Gastroesophageal sphincter (tissue), 4 donors: Measurements from ENCODE around the gene FAM9A. TPM values are rescaled to one million over a fixed set of nuclear protein-coding genes. Genes with fewer than 3 reads are reported as not detected.

Source experiments
- ATAC-seq: fragments of 150-250 bp; one replicate; pipeline ENCODE4 v1.9.1; 2016; ENCODE audit warnings: mild to moderate bottlenecking, moderate library complexity
- H3K27ac ChIP-seq, 4 donors: fragments of 200-600 bp; sonication (generic) in 3 of 4; 1 replicate in 3 of 4; 2 replicates in 1 of 4; pipeline ENCODE4 v1.5.1; 2016 to 2019
- H3K27me3 ChIP-seq: fragments of 200-600 bp; sonication (generic); one replicate; pipeline ENCODE4 v1.5.1; 2019
- H3K36me3 ChIP-seq, 2 donors: fragments of 200-600 bp; sonication (generic); one replicate each; pipeline ENCODE4 v1.5.1; 2019; ENCODE audit warnings: control low read depth in 1 of 2
- H3K4me1 ChIP-seq, 3 donors: fragments of 200-600 bp; sonication (generic); 1 replicate in 2 of 3; 2 replicates in 1 of 3; pipeline ENCODE4 v1.5.1; 2016 to 2019; ENCODE audit warnings: control low read depth in 2 of 3
- H3K4me3 ChIP-seq, 2 donors: fragments of 200-600 bp; sonication (generic); one replicate each; pipeline ENCODE4 v1.5.1; 2019; ENCODE audit warnings: mild to moderate bottlenecking in 1 of 2, moderate library complexity in 1 of 2
- H3K9me3 ChIP-seq, 3 donors: fragments of 200-600 bp; sonication (generic); one replicate each; pipeline ENCODE4 v1.5.1; 2017 to 2019; ENCODE audit warnings: control low read depth in 2 of 3
- EP300 ChIP-seq: sonication (generic); formaldehyde crosslinking; IDR thresholded peaks from one replicate; pipeline ENCODE4 v1.6.1; 2017; ENCODE audit warnings: antibody characterized with exemption, mild to moderate bottlenecking
- POLR2A ChIP-seq, 2 donors: fragments of 450-650 bp; IDR thresholded peaks; one replicate each; pipeline ENCODE4 v1.6.1; 2017; ENCODE audit warnings: antibody characterized with exemption in 2 of 2, mild to moderate bottlenecking in 2 of 2, moderate library complexity in 1 of 2
- POLR2AphosphoS5 ChIP-seq: sonication (generic); formaldehyde crosslinking; IDR thresholded peaks from one replicate; pipeline ENCODE4 v1.6.1; 2017; ENCODE audit warnings: antibody characterized with exemption
- WGBS, 2 donors: methylation state at CpG; one replicate each; pipeline ENCODE4 v1.1.5; 2018; ENCODE audit warnings: low coverage in 1 of 2; 5-methylcytosine and 5-hydroxymethylcytosine counted together
- total RNA-seq, 4 donors: library from RNA; depleted of rRNA; stranded (reverse); fragments of >200 nt; gene quantifications; one replicate each; pipeline ENCODE4 v1.1.0, GENCODE V29; 2016
- TF ChIP-seq, protein P1 (sequence below), 4 experiments: fragments of 200-600 bp in 2 of 4; fragments of 450-650 bp in 2 of 4; sonication (generic) in 1 of 4; IDR thresholded peaks; one replicate each; pipeline ENCODE4 v1.5.1; 2017 to 2019; ENCODE audit warnings: antibody characterized with exemption in 4 of 4, mild to moderate bottlenecking in 2 of 4, moderate library complexity in 2 of 4

FAM9A gene
- total RNA-seq, 4 donors from 2014 or later: not detected

DNA sequence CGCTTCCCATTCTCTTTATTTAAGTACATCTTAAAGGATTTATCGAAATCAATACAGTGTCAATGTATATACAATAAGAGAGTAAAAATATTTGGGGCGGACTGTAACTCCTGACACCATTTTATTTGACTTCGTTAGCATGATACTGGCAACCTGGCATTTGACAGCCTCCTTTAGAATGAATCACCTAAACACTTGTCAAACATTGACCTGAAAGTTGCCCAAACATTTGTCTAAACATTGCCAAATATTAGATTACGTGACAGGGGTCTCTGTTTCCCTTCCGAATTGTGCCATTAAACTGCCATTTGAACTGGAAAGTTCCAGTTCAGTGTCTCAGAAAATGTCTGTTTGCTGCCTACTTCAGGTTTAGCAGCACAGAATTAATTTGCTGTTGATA lies 20.8 kb upstream of the FAM9A start:
- Histone ChIP-seq H3K4me3 (no peak overlapping the region), H3K9me3 (no peaks in the 10 kb centered on the region), H3K27me3 (no peaks in the 10 kb centered on the region), H3K4me1 (no peaks in the 10 kb centered on the region), H3K36me3 (no peaks in the 10 kb centered on the region), H3K27ac (no peak overlapping the region)
- ATAC-seq: no peak
- TF ChIP-seq POLR2AphosphoS5: no peak
- no peak for TF ChIP-seq EP300
- TF ChIP-seq POLR2A (IDR thresholded peaks at IDR 0.05): no peak
- TF ChIP-seq, protein P1, sequence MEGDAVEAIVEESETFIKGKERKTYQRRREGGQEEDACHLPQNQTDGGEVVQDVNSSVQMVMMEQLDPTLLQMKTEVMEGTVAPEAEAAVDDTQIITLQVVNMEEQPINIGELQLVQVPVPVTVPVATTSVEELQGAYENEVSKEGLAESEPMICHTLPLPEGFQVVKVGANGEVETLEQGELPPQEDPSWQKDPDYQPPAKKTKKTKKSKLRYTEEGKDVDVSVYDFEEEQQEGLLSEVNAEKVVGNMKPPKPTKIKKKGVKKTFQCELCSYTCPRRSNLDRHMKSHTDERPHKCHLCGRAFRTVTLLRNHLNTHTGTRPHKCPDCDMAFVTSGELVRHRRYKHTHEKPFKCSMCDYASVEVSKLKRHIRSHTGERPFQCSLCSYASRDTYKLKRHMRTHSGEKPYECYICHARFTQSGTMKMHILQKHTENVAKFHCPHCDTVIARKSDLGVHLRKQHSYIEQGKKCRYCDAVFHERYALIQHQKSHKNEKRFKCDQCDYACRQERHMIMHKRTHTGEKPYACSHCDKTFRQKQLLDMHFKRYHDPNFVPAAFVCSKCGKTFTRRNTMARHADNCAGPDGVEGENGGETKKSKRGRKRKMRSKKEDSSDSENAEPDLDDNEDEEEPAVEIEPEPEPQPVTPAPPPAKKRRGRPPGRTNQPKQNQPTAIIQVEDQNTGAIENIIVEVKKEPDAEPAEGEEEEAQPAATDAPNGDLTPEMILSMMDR (IDR thresholded peaks at IDR 0.05): no peak
- 66 to 87% methylated on average over 5 of the region's 6 CpGs for WGBS, 2 donors

DNA sequence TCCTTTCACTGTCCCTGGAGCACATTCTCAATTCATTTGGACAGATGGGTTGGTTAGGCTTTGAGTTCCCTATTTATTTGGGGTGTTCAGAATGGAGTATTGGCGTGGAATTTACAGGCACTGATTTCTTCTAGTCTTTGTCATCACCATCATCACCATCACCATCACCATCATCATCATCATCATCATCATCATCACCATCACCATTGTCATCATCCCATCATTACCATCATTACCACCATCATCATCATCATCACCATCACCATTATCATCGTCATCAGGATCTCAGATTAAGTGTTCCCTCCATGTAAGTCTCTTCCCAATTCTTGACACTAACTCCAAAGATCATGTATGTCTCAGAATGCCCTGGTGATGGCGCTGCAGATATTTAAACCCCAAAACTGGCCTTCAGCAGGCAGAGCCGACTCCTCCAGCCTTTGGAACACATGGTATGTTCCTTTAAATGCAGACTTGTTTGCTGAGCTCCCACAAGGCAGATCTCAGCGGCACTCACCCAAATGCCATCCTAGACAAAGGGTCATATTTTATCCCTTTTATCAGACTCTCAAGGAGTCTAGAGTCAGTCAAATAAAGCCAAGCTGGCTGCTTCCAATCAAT lies 19.8 kb upstream of the FAM9A start:
- no peak for ATAC-seq
- Histone ChIP-seq H3K27me3 (no peaks in the 10 kb centered on the region), H3K4me3 (no peak overlapping the region), H3K27ac (no peak overlapping the region), H3K9me3 (no peaks in the 10 kb centered on the region), H3K4me1 (no peaks in the 10 kb centered on the region), H3K36me3 (no peaks in the 10 kb centered on the region)
- 69 to 100% methylated on average over 1 to 2 of the region's 5 CpGs for WGBS, 2 donors
- TF ChIP-seq POLR2AphosphoS5: no peak

DNA sequence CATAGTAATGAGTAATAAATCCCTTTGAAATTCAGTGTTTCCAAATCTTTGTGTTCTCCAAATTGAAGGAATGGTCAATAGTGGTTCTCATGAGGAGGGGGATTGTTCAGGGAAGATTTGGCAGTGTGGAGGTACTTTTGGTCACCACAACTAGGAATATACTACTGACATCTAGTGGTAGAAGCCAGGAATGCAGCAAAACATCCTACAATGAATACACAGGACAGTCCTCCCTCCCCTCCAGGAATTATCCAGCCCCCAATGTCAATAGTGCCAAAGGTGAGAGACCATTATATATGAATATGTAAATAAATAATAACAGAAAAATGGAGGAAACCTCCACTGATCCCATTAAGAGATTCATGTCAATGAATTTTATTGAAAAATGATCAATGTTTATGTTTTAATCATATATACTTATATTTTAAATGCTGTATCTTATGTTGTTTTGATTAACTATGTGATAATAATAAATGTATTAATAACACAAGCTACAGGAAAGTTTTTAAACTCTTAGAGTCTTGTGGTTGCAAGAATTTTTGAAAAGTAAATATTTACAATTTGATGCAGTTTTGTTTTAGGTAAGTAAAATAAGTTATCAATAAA lies 14.4 kb upstream of the FAM9A start:
- Histone ChIP-seq H3K36me3 (no peaks in the 10 kb centered on the region), H3K27me3 (no peaks in the 10 kb centered on the region), H3K9me3 (no peaks in the 10 kb centered on the region), H3K4me3 (no peak overlapping the region), H3K27ac (no peak overlapping the region), H3K4me1 (no peaks in the 10 kb centered on the region)
- ATAC-seq: no peak
- TF ChIP-seq POLR2AphosphoS5: no peak
- TF ChIP-seq, protein P1 (IDR thresholded peaks at IDR 0.05): peak; percentile 46 to 80 (median 47)

DNA sequence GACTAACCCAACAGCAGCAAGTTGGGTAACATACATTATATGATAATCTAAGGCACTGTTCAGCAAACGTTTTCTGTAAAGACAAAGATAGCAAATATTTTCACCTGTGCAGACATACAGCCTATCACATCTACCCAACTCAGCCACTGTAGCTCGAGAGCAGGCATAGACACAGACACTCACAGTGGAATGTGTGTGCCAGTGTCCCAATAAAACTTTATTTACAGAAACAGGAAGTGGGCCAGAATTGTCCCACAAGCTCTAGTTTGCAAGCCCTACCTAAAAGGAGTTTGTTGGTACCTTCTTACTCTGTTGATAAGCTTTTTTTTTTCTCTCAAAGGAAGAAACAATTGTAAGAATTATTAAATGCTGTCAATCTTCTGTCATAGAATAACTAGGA lies 11.9 kb upstream of the FAM9A start:
- Histone ChIP-seq H3K9me3 (no peaks in the 10 kb centered on the region), H3K36me3 (no peaks in the 10 kb centered on the region), H3K27me3 (no peaks in the 10 kb centered on the region), H3K4me1 (no peaks in the 10 kb centered on the region), H3K27ac (no peak overlapping the region), H3K4me3 (no peak overlapping the region)
- 58 to 69% methylated on average over 1 to 2 of the region's 2 CpGs for WGBS, 2 donors
- no peak for TF ChIP-seq POLR2AphosphoS5
- TF ChIP-seq POLR2A (IDR thresholded peaks at IDR 0.05): no peak
- no peak for ATAC-seq

DNA sequence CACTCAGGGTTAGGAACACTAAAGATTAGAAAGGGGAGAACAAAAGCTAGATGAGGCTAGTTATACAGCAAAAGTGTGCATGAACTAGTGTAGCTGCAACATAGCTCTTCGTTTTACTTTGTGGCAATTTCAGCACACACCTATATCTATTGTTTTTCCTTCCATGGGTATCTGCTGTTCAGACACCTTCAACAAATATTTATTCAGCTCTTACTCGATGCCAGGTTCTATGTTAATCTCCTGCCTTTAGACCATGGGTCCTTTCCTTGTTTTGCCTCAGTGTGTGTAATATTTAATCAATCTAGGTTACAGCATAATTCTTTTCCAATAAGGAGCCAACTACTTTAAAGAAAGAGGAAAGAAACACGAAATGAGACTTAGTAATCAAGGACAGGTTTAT lies 10.4 kb upstream of the FAM9A start:
- no peak overlapping the region for H3K27ac ChIP-seq
- H3K9me3 ChIP-seq: no peaks in the 10 kb centered on the region
- WGBS, 2 donors: 56 to 71% methylated on average over 2 to 3 of the region's 3 CpGs
- H3K36me3 ChIP-seq: no peaks in the 10 kb centered on the region
- no peaks in the 10 kb centered on the region for H3K4me1 ChIP-seq
- TF ChIP-seq, protein P1 (IDR thresholded peaks at IDR 0.05): no peak
- TF ChIP-seq EP300 (no peak), POLR2AphosphoS5 (no peak), POLR2A (IDR thresholded peaks at IDR 0.05) (no peak)
- ATAC-seq: no peak
- H3K27me3 ChIP-seq: no peaks in the 10 kb centered on the region
- H3K4me3 ChIP-seq: no peak overlapping the region

DNA sequence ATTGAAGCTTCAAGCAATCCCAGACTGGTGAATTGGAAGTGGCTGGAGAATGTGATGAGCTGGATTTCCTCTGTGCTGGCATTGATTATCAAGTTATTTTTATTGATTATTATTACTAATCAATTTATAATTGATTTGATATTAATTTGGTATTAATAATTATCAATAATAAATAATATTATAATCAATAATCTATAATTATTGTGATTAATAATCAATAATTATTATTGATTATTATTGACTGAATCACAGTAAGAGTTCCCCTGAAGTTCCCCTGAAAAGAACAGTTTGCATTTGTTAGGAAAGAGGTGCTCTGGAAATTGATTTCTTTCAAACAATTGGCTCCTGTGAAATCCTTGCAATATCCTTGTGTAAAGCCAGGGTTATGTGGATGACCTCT lies 7.5 kb upstream of the FAM9A start:
- no peaks in the 10 kb centered on the region for H3K9me3 ChIP-seq
- H3K27ac ChIP-seq: no peak overlapping the region
- no peaks in the 10 kb centered on the region for H3K4me1 ChIP-seq
- no peak for TF ChIP-seq POLR2A (IDR thresholded peaks at IDR 0.05)
- TF ChIP-seq POLR2AphosphoS5: no peak
- TF ChIP-seq, protein P1 (IDR thresholded peaks at IDR 0.05): no peak
- no peak for TF ChIP-seq EP300
- no peak overlapping the region for H3K4me3 ChIP-seq
- no peaks in the 10 kb centered on the region for H3K27me3 ChIP-seq
- ATAC-seq: no peak
- no peaks in the 10 kb centered on the region for H3K36me3 ChIP-seq
